ENCODE data around the gene ZNF195.
"Not testable (repeated sequence)": the region's sequence is repeated elsewhere in the genome, so short reads cannot be mapped to it uniquely, and the experiment has no call there.

ZNF195 gene

GRCh38 chr11:3402861-3403250, 23.9 kb upstream of the ZNF195 start:
- H3K4me3 ChIP-seq (ENCODE audit: low read length): not testable (repeated sequence)

GRCh38 chr11:3402181-3402860, 23.4 kb upstream of the ZNF195 start:
- H3K4me3 ChIP-seq (ENCODE audit: low read length): not testable (repeated sequence)

- not testable (repeated sequence) for H3K4me3 ChIP-seq (ENCODE audit: low read length)
Measured at GRCh38 chr11:3401052-3401451, 22.1 kb upstream of the ZNF195 start.

GRCh38 chr11:3398509-3398908, 19.6 kb upstream of the ZNF195 start:
- H3K4me3 ChIP-seq (ENCODE audit: low read length): not testable (repeated sequence)

- not testable (repeated sequence) for H3K4me3 ChIP-seq (ENCODE audit: low read length)
Measured at GRCh38 chr11:3398106-3398505, 19.2 kb upstream of the ZNF195 start.

- H3K4me3 ChIP-seq (ENCODE audit: low read length): not testable (repeated sequence)
Measured at GRCh38 chr11:3397210-3397609, 18.3 kb upstream of the ZNF195 start.

GRCh38 chr11:3395468-3395867, 16.5 kb upstream of the ZNF195 start:
- not testable (repeated sequence) for H3K4me3 ChIP-seq (ENCODE audit: low read length)

GRCh38 chr11:3394956-3395355, 16.0 kb upstream of the ZNF195 start:
- not testable (repeated sequence) for H3K4me3 ChIP-seq (ENCODE audit: low read length)

- H3K4me3 ChIP-seq (ENCODE audit: low read length): not testable (repeated sequence)
Measured at GRCh38 chr11:3393450-3393849, 14.5 kb upstream of the ZNF195 start.

GRCh38 chr11:3382613-3383285, 3.8 kb upstream of the ZNF195 start:
- no peak overlapping the region for H3K4me3 ChIP-seq (ENCODE audit: low read length)
- no peak for TF ChIP-seq ZNF274 (IDR thresholded peaks at IDR 0.05; ENCODE audit: low read depth, low read length)

GRCh38 chr11:3381794-3382193, 2.8 kb upstream of the ZNF195 start:
- no peak overlapping the region for H3K4me3 ChIP-seq (ENCODE audit: low read length)
- TF ChIP-seq ZNF274 (IDR thresholded peaks at IDR 0.05; ENCODE audit: low read depth, low read length): no peak

GRCh38 chr11:3380706-3381545, 2.0 kb upstream of the ZNF195 start:
- TF ChIP-seq ZNF274 (IDR thresholded peaks at IDR 0.05; ENCODE audit: low read depth, low read length): no peak
- no peak overlapping the region for H3K4me3 ChIP-seq (ENCODE audit: low read length)

GRCh38 chr11:3375552-3375951, 3.4 kb downstream of the ZNF195 start:
- H3K4me3 ChIP-seq (ENCODE audit: low read length): no peak overlapping the region
- no peak for TF ChIP-seq ZNF274 (IDR thresholded peaks at IDR 0.05; ENCODE audit: low read depth, low read length)

GRCh38 chr11:3370311-3370870, 8.6 kb downstream of the ZNF195 start:
- no peak overlapping the region for H3K4me3 ChIP-seq (ENCODE audit: low read length)
- no peak for TF ChIP-seq ZNF274 (IDR thresholded peaks at IDR 0.05; ENCODE audit: low read depth, low read length)

GRCh38 chr11:3369366-3369765, 9.6 kb downstream of the ZNF195 start:
- H3K4me3 ChIP-seq (ENCODE audit: low read length): no peak overlapping the region
- no peak for TF ChIP-seq ZNF274 (IDR thresholded peaks at IDR 0.05; ENCODE audit: low read depth, low read length)
